Ramos (cell line): ENCODE results near the gene PATE3.

Experiments
- in situ Hi-C: fragments of 300-500 bp; cut with MboI; formaldehyde crosslinking; loops from one replicate; pipeline ENCODE4 v1.14.3; 2022; ENCODE audit warnings: low sequenced_read_pairs; ENCODE audit not compliant: unreplicated experiment

Gene PATE3

GRCh38 chr11:125835748-125836147 lies 47.8 kb downstream of the PATE3 start:
- in situ Hi-C loops, result no loop called here
